Esophagus muscularis mucosa (tissue), 3 donors: ENCODE data around the gene SRSF2.

ENCODE experiments used
- CTCF ChIP-seq, 3 experiments: fragments of 200-600 bp in 2 of 3; fragments of 450-650 bp in 1 of 3; sonication (generic) in 2 of 3; IDR thresholded peaks; one replicate each; pipeline ENCODE4 v1.5.1; 2017 to 2019; ENCODE audit warnings: antibody characterized with exemption in 3 of 3, mild to moderate bottlenecking in 2 of 3, moderate library complexity in 1 of 3
- POLR2A ChIP-seq: fragments of 450-650 bp; IDR thresholded peaks from one replicate; pipeline ENCODE4 v1.6.1; 2017; ENCODE audit warnings: antibody characterized with exemption, moderate library complexity, mild to moderate bottlenecking, low read depth
- POLR2AphosphoS5 ChIP-seq, 2 donors: sonication (generic); formaldehyde crosslinking; IDR thresholded peaks; one replicate each; pipeline ENCODE4 v1.6.1; 2017; ENCODE audit warnings: antibody characterized with exemption in 2 of 2

GRCh38 chr17:76713765-76714164 lies 23.4 kb downstream of the SRSF2 start:
- TF ChIP-seq CTCF (IDR thresholded peaks at IDR 0.05) (no peak), POLR2A (no peak), POLR2AphosphoS5 (IDR thresholded peaks at IDR 0.05) (no peak)
